ENCODE measurements around the gene DHRSX.

GRCh38 chrX:2401590-2402360 lies 99.0 kb downstream of the DHRSX start:
- TF ChIP-seq CTCF (IDR thresholded peaks at IDR 0.05; ENCODE audit: poor library complexity) (no peak), EZH2 (IDR thresholded peaks at IDR 0.05; ENCODE audit: borderline replicate concordance) (no peak)
